Inflammatory macrophage (primary cell): ENCODE data around the gene PON3.

Source experiments
- DNase-seq, 2 donors: peaks; one replicate each; pipeline ENCODE4 v3.0.0-alpha.2; 2020 to 2022

The PON3 gene

GRCh38 chr7:95338832-95339231 lies 57.3 kb downstream of the PON3 start:
- no peak for DNase-seq

DNA sequence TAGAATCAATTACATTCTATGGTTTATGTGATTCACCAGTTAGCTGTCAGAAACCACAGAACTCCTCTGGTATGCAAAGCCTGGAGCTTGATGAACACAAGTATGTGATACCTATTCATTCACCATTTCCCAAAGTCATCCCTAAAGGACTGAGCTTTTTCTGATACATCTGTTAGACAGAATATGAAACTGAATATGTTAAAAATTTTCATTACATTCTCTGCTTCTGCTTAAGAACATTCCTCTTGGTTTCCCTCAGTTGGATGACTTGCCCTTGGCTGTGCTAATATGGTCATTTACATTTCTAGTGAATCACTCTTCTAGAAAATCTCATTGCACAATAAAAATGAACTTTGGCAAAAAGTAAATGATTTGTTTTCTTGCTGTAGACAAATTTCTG lies 61.1 kb downstream of the PON3 start:
- DNase-seq: no peak

GRCh38 chr7:95334447-95334846 lies 61.7 kb downstream of the PON3 start:
- no peak for DNase-seq

- no peak for DNase-seq
These were observed 65.2 kb downstream of the PON3 start for GRCh38 chr7:95330961-95331337.

DNA sequence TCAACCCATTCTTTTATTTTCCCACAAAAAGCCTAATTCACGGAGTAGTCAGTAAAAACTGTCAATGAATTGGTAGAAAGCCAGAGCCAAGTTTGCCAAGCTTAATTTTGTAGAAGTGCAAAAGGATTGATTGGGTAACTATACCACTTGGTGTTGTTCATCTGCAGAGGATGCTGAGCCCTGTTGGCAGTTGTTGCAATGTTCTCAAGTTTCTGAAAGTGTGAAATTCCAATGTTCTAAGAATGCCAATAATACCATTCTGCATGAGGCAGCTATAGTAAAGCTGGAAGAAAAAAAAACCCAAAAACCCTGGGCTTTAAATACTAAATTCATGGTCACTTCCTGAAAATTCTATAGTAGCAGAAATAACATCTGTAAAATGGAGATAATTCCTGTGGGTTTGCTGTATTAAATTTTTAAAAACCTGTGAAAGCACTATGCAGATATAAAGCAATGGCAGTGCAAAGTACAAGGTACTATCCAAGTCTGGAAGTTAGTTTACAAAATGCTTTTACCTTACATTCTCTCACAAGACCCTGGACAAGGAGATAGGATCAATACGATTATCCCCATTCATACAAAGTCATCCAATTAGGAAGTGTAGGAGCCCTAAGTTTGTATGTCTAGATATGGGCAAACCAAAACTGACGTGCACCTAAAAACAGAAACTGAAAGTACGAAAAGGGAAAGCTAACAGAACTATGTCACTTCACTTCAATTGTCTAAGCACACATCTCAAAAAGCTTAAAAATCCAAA lies 65.8 kb downstream of the PON3 start:
- DNase-seq: no peak

DNA sequence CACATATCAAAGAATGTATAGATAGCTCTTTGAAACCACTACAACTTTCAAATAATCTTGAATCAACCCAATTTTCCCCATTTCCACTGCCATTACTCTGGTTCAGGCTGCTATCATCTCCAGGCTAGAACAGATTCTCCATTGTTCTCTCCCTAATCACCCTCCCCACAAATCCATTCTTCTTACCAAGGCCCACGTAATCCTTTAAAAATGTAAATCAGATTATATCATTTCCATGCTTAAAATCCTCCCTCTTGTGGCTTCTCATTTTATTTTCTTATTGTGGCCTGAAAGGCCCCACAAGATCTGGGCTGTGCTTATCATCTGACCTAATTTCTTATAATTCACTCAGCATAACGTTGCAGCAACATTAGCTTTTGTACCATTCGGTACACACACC lies 68.8 kb downstream of the PON3 start:
- no peak for DNase-seq

- no peak for DNase-seq
These were observed 71.7 kb downstream of the PON3 start, which contains the start of gene PON1 for GRCh38 chr7:95324431-95324830. Gene PON1 (minus strand): TSS chr7:95324532. CDS start chr7:95324475, 57 bp downstream.

DNA sequence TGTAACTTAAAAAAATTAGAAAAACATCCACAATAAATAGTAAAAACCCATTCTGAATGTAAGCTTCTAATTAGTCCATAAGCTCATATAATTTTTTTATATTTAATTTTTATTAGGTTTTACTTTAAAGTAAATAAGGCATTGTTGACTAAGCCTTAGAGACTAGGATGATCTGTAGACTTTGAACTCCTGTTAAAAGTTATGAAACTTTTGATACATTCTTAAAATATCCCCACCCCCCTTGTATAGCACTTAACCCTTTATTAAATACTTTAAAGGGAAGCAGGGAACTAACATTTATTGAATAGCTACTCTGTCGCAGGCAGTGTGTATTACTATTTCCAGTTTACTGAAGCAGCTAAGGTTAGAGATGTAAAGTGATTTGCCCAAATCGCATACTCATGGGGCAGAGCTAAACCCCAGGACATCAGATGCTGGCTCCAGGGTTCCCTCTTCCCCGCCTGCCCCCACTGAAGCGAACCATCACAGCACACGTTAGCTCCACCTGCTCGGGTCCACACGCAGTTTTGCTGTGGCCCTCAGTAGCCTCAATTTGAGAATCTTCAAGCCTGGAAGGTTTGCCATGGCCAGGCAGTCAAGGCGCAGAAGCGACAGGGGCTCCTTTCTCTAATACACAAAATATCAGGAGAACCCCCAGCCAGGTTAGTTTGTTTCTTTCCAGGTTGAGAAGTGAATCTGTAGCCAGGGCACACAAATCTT lies 72.6 kb downstream of the PON3 start:
- DNase-seq: no peak

DNA sequence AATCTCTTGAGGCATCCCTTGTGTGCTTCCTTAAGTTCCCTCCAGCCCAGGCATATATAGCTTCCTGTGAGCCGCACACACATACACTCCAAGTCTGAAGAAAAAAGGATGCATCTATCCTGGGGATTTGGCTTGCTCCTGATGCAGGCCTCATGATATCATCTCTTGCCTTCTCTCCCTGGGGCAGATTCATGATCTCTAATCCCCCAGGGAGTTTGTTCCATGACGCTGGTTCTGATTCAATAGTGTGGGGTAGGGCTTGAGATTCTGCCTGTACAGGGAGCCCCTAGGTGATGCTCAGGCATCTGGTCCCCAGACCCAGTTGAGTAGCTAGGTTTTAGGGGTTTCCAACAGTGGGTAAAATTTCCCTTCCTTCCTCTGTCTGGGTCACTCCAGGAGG lies 73.3 kb downstream of the PON3 start:
- DNase-seq: no peak

DNA sequence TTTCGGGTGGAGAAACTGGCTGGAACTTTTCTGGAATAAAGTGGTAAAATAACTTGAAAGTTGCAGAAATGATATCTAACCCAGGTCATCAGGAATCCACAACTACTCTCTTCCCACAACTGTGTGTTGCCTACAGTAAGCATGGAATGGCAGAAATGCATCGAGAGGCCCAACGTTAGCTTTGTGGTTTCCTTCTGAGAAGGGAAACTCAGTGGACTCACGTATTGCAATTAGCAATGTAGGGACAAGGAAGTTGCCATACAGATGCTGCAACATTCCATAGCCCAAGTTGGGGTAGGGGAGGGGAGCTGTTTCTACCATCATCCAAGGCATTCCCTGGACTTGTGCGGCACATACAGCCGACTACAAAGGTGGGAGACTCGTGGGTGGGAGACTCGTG lies 73.8 kb downstream of the PON3 start:
- no peak for DNase-seq

- no peak for DNase-seq
These were observed 74.5 kb downstream of the PON3 start for GRCh38 chr7:95321720-95322119.

GRCh38 chr7:95320651-95321050 lies 75.5 kb downstream of the PON3 start:
- no peak for DNase-seq

- DNase-seq: no peak
These were observed 76.6 kb downstream of the PON3 start for GRCh38 chr7:95319570-95319969.

DNA sequence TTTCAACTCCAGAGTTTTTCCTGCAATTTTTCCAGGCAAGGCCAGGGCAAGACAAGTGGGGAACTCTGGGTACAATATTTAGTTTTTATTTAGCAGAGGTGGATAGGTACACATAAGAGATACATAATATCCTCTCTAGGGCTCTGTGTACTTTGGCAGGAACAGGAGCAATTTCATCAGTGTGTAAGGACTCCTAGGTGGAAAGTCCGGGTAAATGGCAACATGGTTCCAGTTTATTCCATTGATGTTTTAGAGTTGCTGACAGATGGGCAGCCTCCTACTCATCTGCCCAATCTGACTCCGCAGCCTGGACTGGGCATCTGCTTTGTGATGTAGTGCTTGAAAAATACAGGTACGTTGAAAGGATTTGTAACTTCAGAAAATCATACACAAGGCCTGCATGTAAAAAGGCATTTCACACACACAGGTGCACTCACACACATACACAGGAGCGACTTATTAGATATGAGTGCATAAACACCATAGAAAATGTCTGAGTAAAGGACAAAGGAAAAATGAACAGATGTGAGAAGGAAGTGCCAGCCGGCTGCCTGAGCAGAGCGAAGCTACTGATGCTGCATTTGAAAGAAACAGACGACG lies 77.6 kb downstream of the PON3 start:
- no peak for DNase-seq

DNA sequence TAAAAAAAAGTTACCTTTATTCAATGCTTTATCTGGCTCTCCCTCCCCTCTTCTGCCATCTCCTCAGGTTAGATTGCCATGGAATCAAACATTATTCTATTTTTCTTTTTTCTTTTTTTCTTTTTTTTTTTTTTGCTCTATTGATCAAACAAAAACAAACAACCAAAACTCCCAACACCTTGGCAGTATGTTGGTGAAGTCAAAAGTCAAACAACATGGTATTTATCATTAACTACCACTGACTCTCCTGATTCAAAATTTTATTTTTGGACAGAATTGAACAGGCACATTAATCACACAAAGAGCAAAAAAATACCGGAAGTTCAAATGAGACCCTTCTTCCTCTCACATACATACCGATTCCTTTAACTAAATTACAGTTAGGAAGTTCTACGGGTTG lies 78.2 kb downstream of the PON3 start:
- DNase-seq: no peak

- DNase-seq: no peak
These were observed 78.6 kb downstream of the PON3 start for GRCh38 chr7:95317546-95317945.

- DNase-seq: no peak
These were observed 79.6 kb downstream of the PON3 start for GRCh38 chr7:95316588-95316987.

DNA sequence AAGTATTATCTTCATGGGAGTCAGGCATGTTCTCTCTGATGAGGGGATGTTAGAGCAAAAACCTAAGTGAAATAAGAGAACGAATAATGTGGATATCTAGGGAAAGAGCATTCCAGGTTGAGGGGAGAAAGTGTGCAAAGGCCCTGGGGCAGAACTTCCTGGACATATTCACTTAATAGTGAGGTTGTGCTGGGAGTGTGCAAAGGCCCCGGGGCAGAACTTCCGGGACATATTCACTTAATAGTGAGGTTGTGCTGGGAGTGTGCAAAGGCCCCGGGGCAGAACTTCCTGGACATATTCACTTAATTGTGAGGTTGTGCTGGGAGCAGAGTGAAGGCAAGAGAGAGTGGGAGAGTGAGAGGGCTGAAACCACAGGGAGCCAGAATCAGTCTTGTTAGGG lies 83.6 kb downstream of the PON3 start:
- DNase-seq: no peak

GRCh38 chr7:95311389-95311788 lies 84.8 kb downstream of the PON3 start:
- DNase-seq: no peak

- DNase-seq: no peak
These were observed 86.2 kb downstream of the PON3 start for GRCh38 chr7:95309951-95310350.
